Subcutaneous preadipocyte (primary cell): Measurements from ENCODE around the gene INTS7. TPM values are rescaled to one million over a fixed set of nuclear protein-coding genes. Genes with fewer than 3 reads are reported as not detected.

Experiments
- small RNA-seq: library from RNA; depleted of rRNA; stranded (forward); fragments of <200 nt; gene quantifications from one replicate; pipeline ENCODE3, GENCODE V24; 2012
- total RNA-seq: library from RNA; depleted of rRNA; stranded (reverse); fragments of >200 nt; gene quantifications from 2 replicates; pipeline ENCODE4 v1.2.3, GENCODE V29; 2012

The INTS7 gene, protein sequence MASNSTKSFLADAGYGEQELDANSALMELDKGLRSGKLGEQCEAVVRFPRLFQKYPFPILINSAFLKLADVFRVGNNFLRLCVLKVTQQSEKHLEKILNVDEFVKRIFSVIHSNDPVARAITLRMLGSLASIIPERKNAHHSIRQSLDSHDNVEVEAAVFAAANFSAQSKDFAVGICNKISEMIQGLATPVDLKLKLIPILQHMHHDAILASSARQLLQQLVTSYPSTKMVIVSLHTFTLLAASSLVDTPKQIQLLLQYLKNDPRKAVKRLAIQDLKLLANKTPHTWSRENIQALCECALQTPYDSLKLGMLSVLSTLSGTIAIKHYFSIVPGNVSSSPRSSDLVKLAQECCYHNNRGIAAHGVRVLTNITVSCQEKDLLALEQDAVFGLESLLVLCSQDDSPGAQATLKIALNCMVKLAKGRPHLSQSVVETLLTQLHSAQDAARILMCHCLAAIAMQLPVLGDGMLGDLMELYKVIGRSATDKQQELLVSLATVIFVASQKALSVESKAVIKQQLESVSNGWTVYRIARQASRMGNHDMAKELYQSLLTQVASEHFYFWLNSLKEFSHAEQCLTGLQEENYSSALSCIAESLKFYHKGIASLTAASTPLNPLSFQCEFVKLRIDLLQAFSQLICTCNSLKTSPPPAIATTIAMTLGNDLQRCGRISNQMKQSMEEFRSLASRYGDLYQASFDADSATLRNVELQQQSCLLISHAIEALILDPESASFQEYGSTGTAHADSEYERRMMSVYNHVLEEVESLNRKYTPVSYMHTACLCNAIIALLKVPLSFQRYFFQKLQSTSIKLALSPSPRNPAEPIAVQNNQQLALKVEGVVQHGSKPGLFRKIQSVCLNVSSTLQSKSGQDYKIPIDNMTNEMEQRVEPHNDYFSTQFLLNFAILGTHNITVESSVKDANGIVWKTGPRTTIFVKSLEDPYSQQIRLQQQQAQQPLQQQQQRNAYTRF
- 13.2 and 17.6 TPM in 2 replicates for total RNA-seq

DNA sequence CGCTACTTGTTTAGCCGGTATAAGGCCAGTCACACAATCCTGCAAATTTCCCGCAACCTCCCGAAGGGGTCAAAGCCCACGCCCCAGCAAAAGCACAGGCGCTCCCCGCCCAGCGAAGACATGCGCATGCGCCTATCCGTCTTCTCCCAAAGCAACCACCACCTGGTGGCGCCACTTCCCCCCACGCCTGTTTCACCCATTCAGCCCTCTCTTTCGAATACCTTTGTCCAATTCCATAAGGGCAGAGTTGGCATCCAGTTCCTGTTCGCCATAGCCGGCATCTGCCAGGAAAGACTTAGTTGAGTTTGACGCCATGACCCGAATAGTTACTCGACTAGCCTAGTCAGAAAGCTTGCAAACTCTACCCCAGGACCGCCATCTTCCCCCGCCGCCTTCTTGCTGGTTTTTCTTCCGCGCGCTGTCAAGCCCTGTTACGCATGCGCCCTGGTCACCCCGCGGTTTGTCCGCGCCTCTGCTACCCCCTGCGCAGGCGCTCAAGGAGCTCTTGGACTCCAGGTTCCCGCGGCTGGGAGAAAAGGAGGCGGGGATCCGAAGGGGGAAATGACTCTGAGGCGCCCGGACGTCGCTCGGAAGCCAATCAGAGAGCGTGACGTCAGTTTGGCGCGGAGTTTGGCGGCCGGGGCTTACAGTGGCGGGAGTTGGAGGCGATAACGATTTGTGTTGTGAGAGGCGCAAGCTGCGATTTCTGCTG is at the start of gene INTS7, which contains the start of gene DTL:
Gene INTS7 (minus strand): TSS at position 435 of the 712 bp plus-strand sequence. CDS start 120 bp downstream, at position 315.
Gene DTL (plus strand): TSS at position 626 of the 712 bp plus-strand sequence. CDS start 143 bp downstream, outside the sequence.

Small RNA genes within 50 kb of the gene (small RNA-seq; reads per million reads assigned to genes)
- gene MIR3122: not detected
- gene RF00568: not detected

Other genes with a start within 250 kb of the INTS7 start
- gene LPGAT1, start 204.8 kb downstream of the INTS7 start, total RNA-seq: 16.2 and 35.2 TPM in 2 replicates
- gene DTL, start 191 bp upstream of the INTS7 start, total RNA-seq: 12.1 and 44.4 TPM in 2 replicates
- gene PPP2R5A, start 249.9 kb upstream of the INTS7 start, total RNA-seq: 25.4 and 28.9 TPM in 2 replicates